Measurements from ENCODE around the gene ANGPTL7. TPM values are rescaled to one million over a fixed set of nuclear protein-coding genes. Genes with fewer than 3 reads are reported as not detected.

ANGPTL7 gene
- polyA plus RNA-seq, 1 donor (not counting 4 experiments of a cell fraction or from before 2014, with no cell fraction given) = not detected

DNA sequence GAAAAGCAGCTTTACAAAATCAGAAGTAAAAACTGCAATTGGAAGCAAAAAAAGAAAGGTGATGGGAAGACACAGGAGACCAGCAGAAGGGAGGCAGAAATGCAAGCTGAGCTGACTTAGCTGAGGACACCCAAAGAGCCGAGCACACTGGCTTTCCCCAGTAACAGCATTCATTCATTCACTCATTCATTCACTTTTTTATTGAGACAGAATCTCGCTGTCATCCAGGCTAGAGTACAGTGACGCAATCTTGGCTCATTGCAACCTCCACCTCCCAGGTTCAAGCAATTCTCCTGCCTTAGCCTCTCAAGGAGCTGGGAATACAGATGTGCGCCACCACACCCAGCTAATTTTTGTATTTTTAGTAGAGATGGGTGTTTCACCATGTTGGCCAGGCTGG, 8.2 kb downstream of the ANGPTL7 start:
- no peak overlapping the region for H3K27ac ChIP-seq (ENCODE audit: control insufficient read depth, insufficient read depth, low read length)
- H2AFZ ChIP-seq (ENCODE audit: control insufficient read depth, low read length) = no peak overlapping the region
- no peaks in the 10 kb centered on the region for H3K9me3 ChIP-seq (ENCODE audit: control insufficient read depth, low read depth, low read length)
- H3K4me1 ChIP-seq (ENCODE audit: control insufficient read depth, extremely low read depth, insufficient read depth, low read length) = no peaks in the 10 kb centered on the region
- no peak overlapping the region for H3K4me2 ChIP-seq (ENCODE audit: control insufficient read depth, extremely low read depth, insufficient read depth, low read depth, low read length)
- FAIRE-seq = no peak
- H4K20me1 ChIP-seq (ENCODE audit: control insufficient read depth, extremely low read depth, insufficient read depth, low read length) = no peaks in the 10 kb centered on the region
- DNase-seq (ENCODE audit: low read depth, low spot score) = no peak
- TF ChIP-seq EZH2 (IDR thresholded peaks at IDR 0.05; ENCODE audit: low read length) = no peak
- TF ChIP-seq CTCF (optimal IDR thresholded peaks at IDR 0.05 in 1 of 3, IDR thresholded peaks at IDR 0.05 in 1 of 3, conservative IDR thresholded peaks at IDR 0.05 in 1 of 3; ENCODE audit: extremely low read depth in 1 of 3, insufficient read depth in 2 of 3, low read length in 3 of 3) = no peak
- peaks cover 17 to 30% of the 10 kb centered on the region in 2 experiments for H3K36me3 ChIP-seq (ENCODE audit: control insufficient read depth in 2 of 2, extremely low read depth in 1 of 2, insufficient read depth in 2 of 2, low read length in 2 of 2)
- no peaks in the 10 kb centered on the region for H3K27me3 ChIP-seq (ENCODE audit: control insufficient read depth, extremely low read depth, insufficient read depth, low read length)
- dilution Hi-C loops (cut with MboI; ENCODE audit: extremely low pct_ligation_motif_present, low sequenced_read_pairs) = no loop called here
- no peaks in the 10 kb centered on the region for H3K79me2 ChIP-seq (ENCODE audit: control insufficient read depth, insufficient read depth, low read length)
- no peak overlapping the region for H3K4me3 ChIP-seq (ENCODE audit: control insufficient read depth in 2 of 3, extremely low read depth in 1 of 3, insufficient read depth in 2 of 3, low read depth in 1 of 3, low read length in 3 of 3)
- H3K9me1 ChIP-seq (ENCODE audit: control insufficient read depth, extremely low read depth, insufficient read depth, low read length) = peaks cover 2% of the 10 kb centered on the region
- no peak overlapping the region for H3K9ac ChIP-seq (ENCODE audit: control insufficient read depth, extremely low read depth, insufficient read depth, low read length)

DNA sequence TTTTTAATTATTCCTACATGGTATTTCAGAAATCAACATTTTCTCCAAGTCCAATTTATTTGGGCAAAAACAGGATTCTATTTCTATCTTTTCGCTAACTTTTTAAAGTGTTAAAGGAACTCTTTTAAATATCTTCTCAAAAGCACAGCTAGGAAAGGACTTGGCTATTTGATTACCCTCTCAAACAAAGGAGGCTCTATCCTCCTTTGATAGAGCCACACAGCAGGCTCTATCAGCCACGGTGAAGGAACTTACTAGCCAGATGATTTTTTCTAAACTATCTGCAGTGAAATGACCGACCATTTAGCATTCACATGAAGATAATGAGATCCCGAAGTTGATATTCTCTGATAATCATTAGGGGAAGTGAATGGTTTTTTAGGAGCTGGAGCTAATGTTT, 9.1 kb downstream of the ANGPTL7 start:
- Histone ChIP-seq H3K79me2 (ENCODE audit: control insufficient read depth, insufficient read depth, low read length) (no peaks in the 10 kb centered on the region), H4K20me1 (ENCODE audit: control insufficient read depth, extremely low read depth, insufficient read depth, low read length) (no peaks in the 10 kb centered on the region), H3K4me1 (ENCODE audit: control insufficient read depth, extremely low read depth, insufficient read depth, low read length) (no peaks in the 10 kb centered on the region), H3K4me2 (ENCODE audit: control insufficient read depth, extremely low read depth, insufficient read depth, low read depth, low read length) (no peak overlapping the region), H3K36me3 (ENCODE audit: control insufficient read depth in 2 of 2, extremely low read depth in 1 of 2, insufficient read depth in 2 of 2, low read length in 2 of 2) (peaks cover 15 to 30% of the 10 kb centered on the region in 2 experiments), H2AFZ (ENCODE audit: control insufficient read depth, low read length) (no peak overlapping the region), H3K27ac (ENCODE audit: control insufficient read depth, insufficient read depth, low read length) (no peak overlapping the region), H3K4me3 (ENCODE audit: control insufficient read depth in 2 of 3, extremely low read depth in 1 of 3, insufficient read depth in 2 of 3, low read depth in 1 of 3, low read length in 3 of 3) (no peak overlapping the region), H3K9me3 (ENCODE audit: control insufficient read depth, low read depth, low read length) (no peaks in the 10 kb centered on the region), H3K9ac (ENCODE audit: control insufficient read depth, extremely low read depth, insufficient read depth, low read length) (no peak overlapping the region), H3K27me3 (ENCODE audit: control insufficient read depth, extremely low read depth, insufficient read depth, low read length) (no peaks in the 10 kb centered on the region), H3K9me1 (ENCODE audit: control insufficient read depth, extremely low read depth, insufficient read depth, low read length) (peaks cover 2% of the 10 kb centered on the region)
- TF ChIP-seq EZH2 (IDR thresholded peaks at IDR 0.05; ENCODE audit: low read length) (no peak), CTCF (optimal IDR thresholded peaks at IDR 0.05 in 1 of 3, IDR thresholded peaks at IDR 0.05 in 1 of 3, conservative IDR thresholded peaks at IDR 0.05 in 1 of 3; ENCODE audit: extremely low read depth in 1 of 3, insufficient read depth in 2 of 3, low read length in 3 of 3) (no peak)
- no peak for FAIRE-seq
- DNase-seq (ENCODE audit: low read depth, low spot score) = no peak
- dilution Hi-C loops (cut with MboI; ENCODE audit: extremely low pct_ligation_motif_present, low sequenced_read_pairs) = no loop called here
